GM12878 (cell line): ENCODE results near the gene CD33. TPM values are rescaled to one million over a fixed set of nuclear protein-coding genes. Genes with fewer than 3 reads are reported as not detected.

Experiments used
- ATAC-seq: fragments of 200-7000 bp; cut with Tn5 transposase; 3 replicates; pipeline ENCODE4 v1.9.1; 2020; ENCODE audit warnings: mild to moderate bottlenecking, moderate library complexity
- BruUV-seq: library from RNA; stranded (reverse); fragments of 400-500 nt; replicated peaks from 2 replicates; lab custom pipeline; 2021; lab: Mats Ljungman, UMichigan
- CTCF ChIA-PET: fragments of 300-600 bp; sonication (Branson Sonifier 250); formaldehyde crosslinking; extraction: SDS; loops from one replicate; lab custom pipeline; 2021; ENCODE audit warnings: inconsistent platforms; lab: Yijun Ruan, JAX
- POLR2A ChIA-PET: fragments of 350-600 bp; formaldehyde crosslinking; extraction: SDS; loops from one replicate; lab custom pipeline; 2021; ENCODE audit warnings: inconsistent platforms; lab: Charles Lee
- RAD21 ChIA-PET: fragments of 300-600 bp; sonication (Branson Sonifier 250); formaldehyde crosslinking; loops from one replicate; lab custom pipeline; 2023; ENCODE audit warnings: antibody characterized with exemption; ENCODE audit not compliant: unreplicated experiment; lab: Charles Lee
- SMC1A ChIA-PET: fragments of 300-600 bp; sonication (Branson Sonifier 250); formaldehyde crosslinking; loops from one replicate; lab custom pipeline; 2023; ENCODE audit not compliant: unreplicated experiment, uncharacterized antibody; lab: Charles Lee
- DNase-seq: peaks from one replicate; pipeline ENCODE4 v3.0.0-alpha.2; 2011; ENCODE audit warnings: low read depth, low spot score
- FAIRE-seq: peaks from 3 replicates; lab custom pipeline; 2011; peaks lifted over from hg19 to GRCh38; lab: Jason Lieb, UNC
- H2AFZ ChIP-seq: 2 replicates; pipeline ENCODE4 v1.6.0; 2011; ENCODE audit warnings: low read depth, low read length, control low read depth; ENCODE audit not compliant: control insufficient read depth
- H3K27ac ChIP-seq: 2 replicates; pipeline ENCODE4 v1.5.1; 2011; ENCODE audit warnings: control low read depth; ENCODE audit not compliant: control insufficient read depth, insufficient read depth
- H3K27me3 ChIP-seq, 2 experiments: replicated peaks in 1 of 2; 2 replicates each; pipeline versions ENCODE4 v1.6.0 to v1.6.1; 2011; ENCODE audit warnings: low read length in 1 of 2; ENCODE audit not compliant: control insufficient read depth in 2 of 2, insufficient read depth in 2 of 2
- H3K36me3 ChIP-seq, 2 experiments: 2 replicates each; pipeline ENCODE4 v1.5.1; 2011; ENCODE audit warnings: low read length in 1 of 2; ENCODE audit not compliant: control insufficient read depth in 2 of 2, insufficient read depth in 2 of 2
- H3K4me1 ChIP-seq: 2 replicates; pipeline ENCODE4 v1.6.1; 2011; ENCODE audit warnings: mild to moderate bottlenecking, low read length, moderate library complexity, mixed read lengths; ENCODE audit not compliant: control insufficient read depth, insufficient read depth
- H3K4me2 ChIP-seq: 2 replicates; pipeline ENCODE4 v1.6.0; 2011; ENCODE audit warnings: control low read depth; ENCODE audit not compliant: control insufficient read depth, insufficient read depth
- H3K4me3 ChIP-seq: fragments of 200-600 bp; sonication (generic); 2 replicates; pipeline ENCODE4 v1.5.1; 2016
- H3K79me2 ChIP-seq: 2 replicates; pipeline ENCODE4 v1.6.0; 2011; ENCODE audit warnings: low read length; ENCODE audit not compliant: control insufficient read depth, insufficient read depth
- H3K9ac ChIP-seq: 2 replicates; pipeline ENCODE4 v1.8.0; 2011; ENCODE audit warnings: low read length, control low read depth, mixed read lengths; ENCODE audit not compliant: control insufficient read depth, insufficient read depth
- H3K9me3 ChIP-seq: replicated peaks from 3 replicates; pipeline ENCODE4 v1.5.1; 2011; ENCODE audit warnings: mild to moderate bottlenecking, low read length; ENCODE audit not compliant: control insufficient read depth, insufficient read depth
- H4K20me1 ChIP-seq: 2 replicates; pipeline ENCODE4 v1.6.0; 2011; ENCODE audit not compliant: control insufficient read depth, insufficient read depth
- BACH1 ChIP-seq: fragments of 450-650 bp; IDR thresholded peaks from 2 replicates; pipeline ENCODE4 v1.6.1; 2017; ENCODE audit warnings: mild to moderate bottlenecking, borderline replicate concordance
- CUX1 ChIP-seq: IDR thresholded peaks from 2 replicates; pipeline ENCODE4 v1.6.1; 2012; ENCODE audit warnings: improper control_type of control experiment, low read depth, low read length; ENCODE audit not compliant: insufficient replicate concordance
- E2F8 ChIP-seq: fragments of 450-650 bp; IDR thresholded peaks from 2 replicates; pipeline ENCODE4 v1.6.1; 2018; ENCODE audit warnings: mild to moderate bottlenecking, low read depth, moderate library complexity; ENCODE audit not compliant: partially characterized antibody
- MEF2A ChIP-seq: IDR thresholded peaks from 2 replicates; pipeline ENCODE4 v1.6.1; 2011; ENCODE audit warnings: low read depth, mild to moderate bottlenecking, low read length, moderate library complexity; ENCODE audit not compliant: insufficient read depth
- NFIC ChIP-seq: IDR thresholded peaks from 2 replicates; pipeline ENCODE4 v1.6.1; 2012; ENCODE audit warnings: low read depth, mild to moderate bottlenecking, inconsistent platforms, low read length, moderate library complexity
- NR2F1 ChIP-seq: fragments of 450-650 bp; conservative IDR thresholded peaks from 2 replicates; pipeline ENCODE4 v1.6.1; 2017; ENCODE audit warnings: mild to moderate bottlenecking
- PBX3 ChIP-seq: IDR thresholded peaks from 2 replicates; pipeline ENCODE4 v1.6.1; 2011; ENCODE audit warnings: mild to moderate bottlenecking, low read depth, low read length, moderate library complexity; ENCODE audit not compliant: insufficient replicate concordance
- RCOR1 ChIP-seq: conservative IDR thresholded peaks from 2 replicates; pipeline ENCODE4 v1.6.1; 2012; ENCODE audit warnings: low read depth, low read length, improper control_type of control experiment
- SMAD1 ChIP-seq: fragments of 450-650 bp; IDR thresholded peaks from 2 replicates; pipeline ENCODE4 v1.6.1; 2018; ENCODE audit warnings: mild to moderate bottlenecking, low read depth; ENCODE audit not compliant: partially characterized antibody
- TAF1 ChIP-seq: IDR thresholded peaks from 2 replicates; pipeline ENCODE4 v1.6.1; 2011; ENCODE audit warnings: mild to moderate bottlenecking, low read depth, low read length, borderline replicate concordance
- ZBTB33 ChIP-seq: fragments of 450-650 bp; IDR thresholded peaks from 2 replicates; pipeline ENCODE4 v1.6.1; 2017; ENCODE audit warnings: mild to moderate bottlenecking
- ZNF384 ChIP-seq: IDR thresholded peaks from 2 replicates; pipeline ENCODE4 v1.6.1; 2012; ENCODE audit warnings: low read depth, mild to moderate bottlenecking, low read length, improper control_type of control experiment, borderline replicate concordance
- WGBS: methylation state at CpG from one replicate; pipeline ENCODE4 v1.1.6; 2016; ENCODE audit warnings: low lambda C conversion rate; ENCODE audit not compliant: insufficient replicate concordance, insufficient coverage; ENCODE audit errors: missing lambda C conversion rate; 5-methylcytosine and 5-hydroxymethylcytosine counted together
- in situ Hi-C: fragments of 300-500 bp; cut with MboI; formaldehyde crosslinking; loops from 9 replicates; pipeline ENCODE4 v1.14.3; 2018; ENCODE audit warnings: mixed read lengths
- intact Hi-C: fragments of 100-400 bp; cut with micrococcal nuclease; formaldehyde crosslinking; loops from one replicate; pipeline ENCODE4 v1.14.2; 2022; ENCODE audit not compliant: unreplicated experiment
- polyA plus RNA-seq, 11 experiments: library from polyadenylated mRNA; depleted of rRNA in 4 of 11; unstranded in 6 of 11; stranded (reverse) in 5 of 11; fragments of >200 nt; fragmentation: Nextera tagmentation in 4 of 11; fragmentation: Illumina TruSeq in 1 of 11; extraction: Ambion mirVana in 4 of 11; extraction: Trizol in 1 of 11; gene quantifications; 1 replicate in 1 of 11; 2 replicates in 10 of 11; pipeline versions ENCODE4 v1.2.1 to v1.2.3, GENCODE V29; 2011 to 2016; ENCODE audit warnings: inconsistent platforms in 2 of 11, missing spikeins in 2 of 11, low read depth in 1 of 11
- total RNA-seq, 4 experiments: library from RNA; depleted of rRNA in 3 of 4; stranded (reverse); fragments of >200 nt in 3 of 4; fragmentation: Illumina TruSeq in 1 of 4; extraction: Trizol in 1 of 4; gene quantifications; 2 replicates each; pipeline versions ENCODE4 v1.2.1 to v1.2.3, GENCODE V29; 2013 to 2021

CD33 gene
- total and polyA plus RNA-seq, 10 of the 15 experiments (the other 5 are each of a cell fraction or from before 2014, with no cell fraction given) = 0.29 to 17.9 (median 0.72) TPM; not detected in 1

- Histone ChIP-seq H3K9me3 (no peaks in the 10 kb centered on the region), H3K4me2 (no peak overlapping the region), H3K4me3 (no peak overlapping the region), H2AFZ (no peak overlapping the region), H3K36me3 (no peaks in the 10 kb centered on the region), H3K79me2 (no peaks in the 10 kb centered on the region), H3K27ac (no peak overlapping the region), H3K27me3 (no peaks in the 10 kb centered on the region), H3K9ac (no peak overlapping the region), H4K20me1 (no peaks in the 10 kb centered on the region), H3K4me1 (no peaks in the 10 kb centered on the region)
- in situ Hi-C loops = no loop called here
- intact Hi-C loops = no loop called here
- DNase-seq (no peak), FAIRE-seq (no peak), ATAC-seq (no peak)
- WGBS = 11% methylated on average over 1 of the region's 1 CpG
- SMC1A ChIA-PET = no interaction called here
- CTCF ChIA-PET = interaction anchor here (1.0 to 1.2 kb wide), 2 partner anchors 22 to 80 kb away, joined by 4 to 5 read pairs; no protein-coding TSS in a partner anchor
- RAD21 ChIA-PET = no interaction called here
- no TSS peak for BruUV-seq
- POLR2A ChIA-PET = no interaction called here
- TF ChIP-seq PBX3 (no peak), E2F8 (no peak), RCOR1 (no peak), NFIC (no peak), SMAD1 (no peak), ZBTB33 (no peak), NR2F1 (no peak), CUX1 (no peak), MEF2A (no peak), ZNF384 (no peak), BACH1 (no peak), TAF1 (no peak)
Measured at GRCh38 chr19:51179256-51179655, 45.6 kb upstream of the CD33 start.
